Ishikawa (cell line): ENCODE data around the gene MYPN.

ENCODE experiments used
- CEBPB ChIP-seq: IDR thresholded peaks from 2 replicates; pipeline ENCODE4 v1.6.1; 2012
- CREB1 ChIP-seq: IDR thresholded peaks from 2 replicates; pipeline ENCODE4 v1.6.1; 2012; ENCODE audit warnings: low read depth
- EGR1 ChIP-seq: IDR thresholded peaks from 2 replicates; pipeline ENCODE4 v1.6.1; 2012
- EP300 ChIP-seq: IDR thresholded peaks from 2 replicates; pipeline ENCODE4 v1.6.1; 2012; ENCODE audit warnings: borderline replicate concordance
- FOXM1 ChIP-seq: IDR thresholded peaks from 2 replicates; pipeline ENCODE4 v1.6.1; 2012; ENCODE audit warnings: low read depth, borderline replicate concordance
- NFIC ChIP-seq: IDR thresholded peaks from 2 replicates; pipeline ENCODE4 v1.6.1; 2012
- RAD21 ChIP-seq: IDR thresholded peaks from 2 replicates; pipeline ENCODE4 v1.6.1; 2012; ENCODE audit warnings: low read depth
- TAF1 ChIP-seq: IDR thresholded peaks from 2 replicates; pipeline ENCODE4 v1.6.1; 2012; ENCODE audit warnings: low read depth, mild to moderate bottlenecking
- TCF12 ChIP-seq: IDR thresholded peaks from 2 replicates; pipeline ENCODE4 v1.6.1; 2012; ENCODE audit warnings: low read depth
- TEAD4 ChIP-seq: IDR thresholded peaks from 2 replicates; pipeline ENCODE4 v1.6.1; 2012
- YY1 ChIP-seq: IDR thresholded peaks from 2 replicates; pipeline ENCODE4 v1.6.1; 2012; ENCODE audit warnings: low read depth
- ZBTB7A ChIP-seq: IDR thresholded peaks from 2 replicates; pipeline ENCODE4 v1.6.1; 2012; ENCODE audit warnings: low read depth
- TF ChIP-seq, protein P1 (sequence below): IDR thresholded peaks from 2 replicates; pipeline ENCODE4 v1.6.1; 2012
- TF ChIP-seq, protein P2 (sequence below): IDR thresholded peaks from 2 replicates; pipeline ENCODE4 v1.6.1; 2012
- TF ChIP-seq, protein P3 (sequence below): IDR thresholded peaks from 2 replicates; pipeline ENCODE4 v1.6.1; 2012; ENCODE audit warnings: low read depth, mild to moderate bottlenecking

The MYPN gene

DNA sequence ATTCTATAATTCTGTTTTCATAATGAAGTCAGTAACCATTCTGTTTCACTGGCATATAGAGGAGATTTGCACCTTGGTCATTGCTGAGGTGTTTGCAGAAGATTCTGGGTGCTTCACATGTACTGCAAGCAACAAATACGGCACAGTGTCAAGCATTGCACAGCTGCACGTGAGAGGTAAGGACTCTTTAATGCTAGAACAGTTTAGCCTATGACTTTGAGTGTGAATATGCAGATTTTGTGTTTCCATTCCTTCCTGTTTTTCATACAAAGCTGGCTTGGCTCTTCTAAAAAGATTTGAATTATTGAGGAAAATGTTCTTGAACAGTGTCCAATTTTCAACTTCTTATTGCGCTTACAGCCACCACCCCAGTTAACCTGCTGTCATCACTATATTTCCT, 56.4 kb downstream of the MYPN start:
- TF ChIP-seq EGR1 (no peak), TAF1 (no peak), ZBTB7A (no peak), CREB1 (no peak), YY1 (no peak), FOXM1 (no peak), EP300 (no peak), TCF12 (no peak), RAD21 (no peak), TEAD4 (no peak), CEBPB (no peak), NFIC (no peak)
- TF ChIP-seq, protein P1, sequence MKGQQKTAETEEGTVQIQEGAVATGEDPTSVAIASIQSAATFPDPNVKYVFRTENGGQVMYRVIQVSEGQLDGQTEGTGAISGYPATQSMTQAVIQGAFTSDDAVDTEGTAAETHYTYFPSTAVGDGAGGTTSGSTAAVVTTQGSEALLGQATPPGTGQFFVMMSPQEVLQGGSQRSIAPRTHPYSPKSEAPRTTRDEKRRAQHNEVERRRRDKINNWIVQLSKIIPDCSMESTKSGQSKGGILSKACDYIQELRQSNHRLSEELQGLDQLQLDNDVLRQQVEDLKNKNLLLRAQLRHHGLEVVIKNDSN: no peak
- TF ChIP-seq, protein P2, sequence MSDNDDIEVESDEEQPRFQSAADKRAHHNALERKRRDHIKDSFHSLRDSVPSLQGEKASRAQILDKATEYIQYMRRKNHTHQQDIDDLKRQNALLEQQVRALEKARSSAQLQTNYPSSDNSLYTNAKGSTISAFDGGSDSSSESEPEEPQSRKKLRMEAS: no peak
- TF ChIP-seq, protein P3, sequence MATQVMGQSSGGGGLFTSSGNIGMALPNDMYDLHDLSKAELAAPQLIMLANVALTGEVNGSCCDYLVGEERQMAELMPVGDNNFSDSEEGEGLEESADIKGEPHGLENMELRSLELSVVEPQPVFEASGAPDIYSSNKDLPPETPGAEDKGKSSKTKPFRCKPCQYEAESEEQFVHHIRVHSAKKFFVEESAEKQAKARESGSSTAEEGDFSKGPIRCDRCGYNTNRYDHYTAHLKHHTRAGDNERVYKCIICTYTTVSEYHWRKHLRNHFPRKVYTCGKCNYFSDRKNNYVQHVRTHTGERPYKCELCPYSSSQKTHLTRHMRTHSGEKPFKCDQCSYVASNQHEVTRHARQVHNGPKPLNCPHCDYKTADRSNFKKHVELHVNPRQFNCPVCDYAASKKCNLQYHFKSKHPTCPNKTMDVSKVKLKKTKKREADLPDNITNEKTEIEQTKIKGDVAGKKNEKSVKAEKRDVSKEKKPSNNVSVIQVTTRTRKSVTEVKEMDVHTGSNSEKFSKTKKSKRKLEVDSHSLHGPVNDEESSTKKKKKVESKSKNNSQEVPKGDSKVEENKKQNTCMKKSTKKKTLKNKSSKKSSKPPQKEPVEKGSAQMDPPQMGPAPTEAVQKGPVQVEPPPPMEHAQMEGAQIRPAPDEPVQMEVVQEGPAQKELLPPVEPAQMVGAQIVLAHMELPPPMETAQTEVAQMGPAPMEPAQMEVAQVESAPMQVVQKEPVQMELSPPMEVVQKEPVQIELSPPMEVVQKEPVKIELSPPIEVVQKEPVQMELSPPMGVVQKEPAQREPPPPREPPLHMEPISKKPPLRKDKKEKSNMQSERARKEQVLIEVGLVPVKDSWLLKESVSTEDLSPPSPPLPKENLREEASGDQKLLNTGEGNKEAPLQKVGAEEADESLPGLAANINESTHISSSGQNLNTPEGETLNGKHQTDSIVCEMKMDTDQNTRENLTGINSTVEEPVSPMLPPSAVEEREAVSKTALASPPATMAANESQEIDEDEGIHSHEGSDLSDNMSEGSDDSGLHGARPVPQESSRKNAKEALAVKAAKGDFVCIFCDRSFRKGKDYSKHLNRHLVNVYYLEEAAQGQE: no peak

DNA sequence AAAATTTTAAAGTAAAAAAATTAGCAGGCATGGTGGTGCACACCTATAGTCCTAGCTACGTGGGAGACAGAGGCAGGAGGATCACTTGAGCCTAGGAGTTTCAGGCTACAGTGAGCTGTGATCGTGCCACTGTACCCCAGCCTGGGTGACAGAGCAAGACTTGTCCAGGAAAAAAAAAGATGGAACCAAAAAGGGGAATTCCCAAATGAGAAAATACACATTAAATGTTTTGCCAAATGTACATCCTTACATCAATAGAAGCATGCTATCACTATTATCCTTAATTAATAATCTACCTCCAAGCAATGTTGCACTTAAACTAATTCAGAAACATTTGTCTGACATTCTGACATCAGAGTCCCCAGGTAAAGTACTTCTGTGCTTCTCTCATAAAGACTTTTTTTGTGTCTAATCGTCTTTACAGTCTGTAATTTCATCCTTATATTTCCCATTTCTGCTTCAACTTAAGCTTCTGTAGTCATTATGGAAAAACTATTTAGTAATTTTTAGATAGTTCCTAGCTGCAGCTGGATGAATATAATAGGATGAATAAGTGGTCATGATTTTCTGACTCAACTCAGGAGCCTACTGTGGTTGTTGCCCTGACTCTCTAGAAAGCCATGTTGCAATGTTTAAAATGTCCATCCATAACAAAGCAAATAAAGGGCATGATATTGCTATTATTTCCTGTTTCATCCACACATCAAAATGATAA, 57.7 kb downstream of the MYPN start:
- TF ChIP-seq FOXM1 (no peak), YY1 (no peak), TAF1 (no peak), TEAD4 (no peak), CEBPB (no peak), TCF12 (no peak), EGR1 (no peak), EP300 (no peak), RAD21 (no peak), CREB1 (no peak)
- TF ChIP-seq, protein P3: no peak
- TF ChIP-seq, protein P1: no peak
- TF ChIP-seq, protein P2: no peak

DNA sequence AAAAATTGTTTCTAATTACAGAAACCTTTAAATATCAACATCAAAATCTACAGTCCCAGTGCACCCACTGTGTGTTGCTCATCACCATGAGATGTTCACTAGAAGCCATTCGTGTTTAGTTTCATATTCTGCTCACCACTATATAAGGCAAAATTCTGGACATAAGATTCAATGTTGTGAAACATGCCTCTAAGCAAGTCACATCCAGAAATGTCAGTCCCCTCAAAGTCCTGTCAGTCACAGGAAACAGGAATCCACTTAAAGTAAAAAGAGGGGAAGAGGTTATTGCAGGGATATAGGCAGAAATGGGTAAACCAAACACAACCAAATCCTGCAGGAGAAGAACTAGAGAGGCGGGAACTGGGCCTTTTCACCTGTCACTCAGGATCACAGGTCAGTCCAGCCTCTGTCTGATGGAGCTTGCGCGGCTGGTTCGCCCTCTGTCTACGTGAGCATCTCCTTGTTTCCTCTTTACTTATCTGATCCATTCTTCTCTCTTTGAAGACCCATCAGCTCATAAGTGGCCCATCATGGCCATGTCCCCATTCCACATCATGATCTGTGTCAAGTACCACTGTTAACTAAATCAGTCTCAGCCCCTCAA, 58.4 kb downstream of the MYPN start:
- TF ChIP-seq FOXM1 (no peak), ZBTB7A (no peak)

DNA sequence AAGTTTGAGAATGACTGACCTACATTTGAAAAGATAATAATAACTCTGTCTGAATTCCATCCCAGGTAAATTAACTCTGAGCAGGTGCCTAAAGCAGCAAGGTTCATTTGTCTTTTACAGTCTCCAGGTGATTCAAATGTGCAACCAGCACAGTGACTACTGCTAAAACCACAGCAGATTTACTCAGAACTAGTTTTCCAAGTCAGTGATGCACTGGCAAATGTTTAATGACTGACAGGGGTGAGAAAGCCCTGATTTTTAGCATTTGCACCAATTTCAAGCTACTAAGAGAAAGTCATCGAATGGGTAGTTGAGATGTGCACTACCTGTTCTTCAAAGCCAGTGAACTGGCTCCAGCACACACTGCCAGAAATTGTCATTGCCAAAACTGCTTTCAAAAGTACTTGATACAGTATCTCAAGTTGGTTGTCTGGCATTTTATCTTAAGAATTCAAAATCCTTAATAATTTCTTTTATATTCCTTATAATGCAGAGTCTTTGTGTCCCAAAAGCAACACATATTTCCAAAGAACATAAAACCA, 62.3 kb downstream of the MYPN start:
- TF ChIP-seq TEAD4: no peak
- TF ChIP-seq RAD21: no peak
- TF ChIP-seq FOXM1: no peak
- TF ChIP-seq, protein P1: no peak
- TF ChIP-seq EP300: no peak
- TF ChIP-seq CREB1: no peak
- TF ChIP-seq, protein P3: no peak
